OCI-LY7 (cell line): ENCODE data around the gene EEPD1. TPM values are rescaled to one million over a fixed set of nuclear protein-coding genes. Genes with fewer than 3 reads are reported as not detected.
"Not testable (repeated sequence)": the region's sequence is repeated elsewhere in the genome, so short reads cannot be mapped to it uniquely, and the experiment has no call there.

Experiments used
- Bru-seq: library from RNA; stranded (reverse); fragments of 400-500 nt; gene quantifications from one replicate; lab custom pipeline; 2021; lab: Mats Ljungman, UMichigan
- BruChase-seq, 2 experiments: library from RNA; stranded (reverse); fragments of 400-500 nt; gene quantifications; one replicate each; lab custom pipeline; 2021; lab: Mats Ljungman, UMichigan
- BruUV-seq: library from RNA; stranded (reverse); fragments of 400-500 nt; replicated peaks from 2 replicates; lab custom pipeline; 2021; lab: Mats Ljungman, UMichigan
- CTCF ChIA-PET: fragments of 300-600 bp; sonication (Branson Sonifier 250); formaldehyde crosslinking; loops from one replicate; lab custom pipeline; 2022; ENCODE audit warnings: antibody characterized with exemption; ENCODE audit not compliant: unreplicated experiment; lab: Charles Lee
- POLR2A ChIA-PET: fragments of 300-600 bp; sonication (Branson Sonifier 250); formaldehyde crosslinking; loops from one replicate; lab custom pipeline; 2022; ENCODE audit warnings: antibody characterized with exemption; lab: Charles Lee
- DNase-seq: peaks from one replicate; pipeline ENCODE4 v3.0.0-alpha.2; 2015; ENCODE audit warnings: low spot score
- H2AFZ ChIP-seq: fragments of 200-600 bp; sonication (generic), shearing (Covaris generic); 2 replicates; pipeline ENCODE4 v1.6.1; 2014; ENCODE audit warnings: mild to moderate bottlenecking, antibody characterized with exemption, low read length, moderate library complexity
- H3K27ac ChIP-seq: fragments of 200-600 bp; sonication (generic); 2 replicates; pipeline ENCODE4 v1.5.1; 2014; ENCODE audit warnings: mixed run types, low read depth, mild to moderate bottlenecking, moderate library complexity, low read length, inconsistent platforms; ENCODE audit not compliant: poor library complexity, severe bottlenecking
- H3K36me3 ChIP-seq: fragments of 200-600 bp; sonication (generic); 2 replicates; pipeline ENCODE4 v1.6.1; 2014; ENCODE audit warnings: mild to moderate bottlenecking, antibody characterized with exemption, low read length, moderate library complexity, mixed read lengths; ENCODE audit not compliant: insufficient read depth
- H3K4me1 ChIP-seq: fragments of 200-600 bp; sonication (generic); 2 replicates; pipeline ENCODE4 v1.5.1; 2014; ENCODE audit warnings: mild to moderate bottlenecking, low read length; ENCODE audit not compliant: insufficient read depth, poor library complexity, severe bottlenecking
- H3K4me2 ChIP-seq: fragments of 200-600 bp; sonication (generic); 2 replicates; pipeline ENCODE4 v1.6.1; 2014; ENCODE audit warnings: mild to moderate bottlenecking, low read length
- H3K4me3 ChIP-seq: fragments of 200-600 bp; sonication (generic); 2 replicates; pipeline ENCODE4 v1.5.1; 2014; ENCODE audit warnings: mild to moderate bottlenecking, low read depth, low read length; ENCODE audit not compliant: poor library complexity, severe bottlenecking
- H3K79me2 ChIP-seq: fragments of 200-600 bp; sonication (generic); 2 replicates; pipeline ENCODE4 v1.6.1; 2016; ENCODE audit warnings: low read depth, mild to moderate bottlenecking, low read length, moderate library complexity, mixed read lengths; ENCODE audit not compliant: insufficient read depth
- H3K9me2 ChIP-seq: fragments of 200-600 bp; sonication (generic); 2 replicates; pipeline ENCODE4 v1.6.1; 2016; ENCODE audit warnings: mild to moderate bottlenecking, low read length, mixed read lengths; ENCODE audit not compliant: insufficient read depth
- H3K9me3 ChIP-seq: fragments of 200-600 bp; sonication (generic); 2 replicates; pipeline ENCODE4 v1.6.1; 2014; ENCODE audit warnings: mild to moderate bottlenecking, mixed run types, low read length, mixed read lengths
- H4K20me1 ChIP-seq: fragments of 200-600 bp; sonication (generic); 2 replicates; pipeline ENCODE4 v1.6.1; 2014; ENCODE audit warnings: mild to moderate bottlenecking, antibody characterized with exemption, low read length, moderate library complexity, mixed read lengths; ENCODE audit not compliant: insufficient read depth
- EZH2phosphoT487 ChIP-seq: fragments of 200-600 bp; sonication (generic); IDR thresholded peaks from 2 replicates; pipeline ENCODE4 v1.6.1; 2018; ENCODE audit warnings: low read depth, borderline replicate concordance, mild to moderate bottlenecking, mixed run types, antibody characterized with exemption, low read length, moderate library complexity, mixed read lengths
- intact Hi-C: fragments of 100-400 bp; cut with micrococcal nuclease; formaldehyde crosslinking; loops from one replicate; pipeline ENCODE4 v1.10.0; 2022; ENCODE audit not compliant: unreplicated experiment
- long read RNA-seq: library from polyadenylated mRNA; stranded (forward); transcript quantifications from one replicate; pipeline ENCODE4 v2.0.0, GENCODE V29; 2022
- total RNA-seq, 2 experiments: library from RNA; depleted of rRNA in 1 of 2; stranded (reverse); fragments of >200 nt in 1 of 2; shearing (Covaris generic) in 1 of 2; gene quantifications; 2 replicates each; pipeline ENCODE4 v1.2.3, GENCODE V29; 2014 to 2022
- TF ChIP-seq, protein P1 (sequence below): fragments of 200-600 bp; sonication (generic); conservative IDR thresholded peaks from 2 replicates; pipeline ENCODE4 v1.5.1; 2014; ENCODE audit warnings: mild to moderate bottlenecking, antibody characterized with exemption, low read length, moderate library complexity, mixed read lengths

EEPD1 gene
- total RNA-seq (2014; rRNA removed; shearing (Covaris generic)): 1.7 and 5.1 TPM in 2 replicates
- 6.1 and 8.1 TPM in 2 replicates for total RNA-seq (2022)
- percentile 60 among the genes with signal in this experiment for Bru-seq, nascent RNA
- BruChase-seq, experiment 1, labeled RNA remaining after a 6-hour chase: percentile 58 among the genes with signal in this experiment
- percentile 63 among the genes with signal in this experiment for BruChase-seq, experiment 2, labeled RNA remaining after a 2-hour chase
- long read RNA-seq, full-length matches to known transcripts: 18 of 22 reads
- long read RNA-seq, partial matches to known transcripts: 0 of 22 reads
- long read RNA-seq, other reads (novel, unspliced or antisense): 4 of 22 reads

DNA sequence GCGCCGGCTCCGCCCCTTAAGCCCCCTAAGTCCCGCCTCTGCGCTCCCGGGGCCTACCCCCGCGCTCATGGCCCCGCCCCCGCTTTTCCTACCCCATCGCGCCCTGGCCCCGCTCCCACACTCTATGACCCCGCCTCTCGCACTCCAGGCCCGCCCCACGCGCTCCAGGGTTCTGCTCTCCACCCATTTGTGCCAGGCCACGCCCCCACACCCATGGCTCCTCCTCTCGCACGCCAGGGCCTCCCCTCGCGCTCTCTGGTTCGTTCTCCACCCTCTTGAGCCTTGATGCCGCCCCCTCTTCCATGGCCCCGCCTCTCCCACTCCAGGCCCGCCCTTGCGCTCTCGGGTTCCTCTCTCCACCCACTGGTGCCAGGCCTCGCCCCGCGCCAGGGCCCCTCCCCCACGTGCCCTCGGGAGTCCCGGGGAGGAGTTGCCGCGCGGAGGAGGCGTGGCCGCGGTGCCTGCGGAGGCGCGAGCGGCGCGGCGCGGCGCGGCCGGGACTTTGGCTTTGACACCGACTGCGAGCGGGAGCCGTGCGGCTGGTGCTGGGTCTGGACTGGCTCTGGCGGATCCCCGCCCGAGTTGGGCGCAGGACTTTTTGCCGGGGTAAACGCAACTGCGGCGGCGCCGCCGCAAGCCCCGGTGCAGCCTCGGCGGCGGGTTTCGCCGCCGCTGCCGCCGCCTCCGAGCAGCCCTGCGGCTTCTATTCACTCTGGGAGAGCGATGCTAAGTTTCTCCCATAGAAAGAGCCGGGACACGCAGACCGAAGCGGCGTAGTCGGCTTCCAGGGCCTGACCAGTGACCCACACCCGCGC, at the start of gene EEPD1:
EEPD1 (plus strand) TSS at position 499 of the 815 bp plus-strand sequence. CDS start 1,071 bp downstream, outside the sequence.
- DNase-seq: peak; percentile 97
- H3K79me2 ChIP-seq: no peaks in the 10 kb centered on the region
- intact Hi-C loops: loop anchor here (1.0 to 10.0 kb wide), 5 partner anchors 38 to 428 kb away; partner anchors contain the start of gene SEPTIN7
- H4K20me1 ChIP-seq: no peaks in the 10 kb centered on the region
- TF ChIP-seq, protein P1, sequence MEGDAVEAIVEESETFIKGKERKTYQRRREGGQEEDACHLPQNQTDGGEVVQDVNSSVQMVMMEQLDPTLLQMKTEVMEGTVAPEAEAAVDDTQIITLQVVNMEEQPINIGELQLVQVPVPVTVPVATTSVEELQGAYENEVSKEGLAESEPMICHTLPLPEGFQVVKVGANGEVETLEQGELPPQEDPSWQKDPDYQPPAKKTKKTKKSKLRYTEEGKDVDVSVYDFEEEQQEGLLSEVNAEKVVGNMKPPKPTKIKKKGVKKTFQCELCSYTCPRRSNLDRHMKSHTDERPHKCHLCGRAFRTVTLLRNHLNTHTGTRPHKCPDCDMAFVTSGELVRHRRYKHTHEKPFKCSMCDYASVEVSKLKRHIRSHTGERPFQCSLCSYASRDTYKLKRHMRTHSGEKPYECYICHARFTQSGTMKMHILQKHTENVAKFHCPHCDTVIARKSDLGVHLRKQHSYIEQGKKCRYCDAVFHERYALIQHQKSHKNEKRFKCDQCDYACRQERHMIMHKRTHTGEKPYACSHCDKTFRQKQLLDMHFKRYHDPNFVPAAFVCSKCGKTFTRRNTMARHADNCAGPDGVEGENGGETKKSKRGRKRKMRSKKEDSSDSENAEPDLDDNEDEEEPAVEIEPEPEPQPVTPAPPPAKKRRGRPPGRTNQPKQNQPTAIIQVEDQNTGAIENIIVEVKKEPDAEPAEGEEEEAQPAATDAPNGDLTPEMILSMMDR: no peak
- TF ChIP-seq EZH2phosphoT487: no peak
- peak within 1 kb of the TSS; percentile 98 for H3K4me2 ChIP-seq
- H3K4me1 ChIP-seq: peaks cover 25% of the 10 kb centered on the region
- no TSS peak for BruUV-seq
- peak within 1 kb of the TSS; percentile 91; the same call in 1 of the 2 replicates for H2AFZ ChIP-seq
- H3K27ac ChIP-seq: no peak within 1 kb of the TSS
- POLR2A ChIA-PET: no interaction called here
- H3K36me3 ChIP-seq: no peaks in the 10 kb centered on the region
- H3K9me2 ChIP-seq: no peaks in the 10 kb centered on the region
- H3K9me3 ChIP-seq: no peaks in the 10 kb centered on the region
- CTCF ChIA-PET: no interaction called here
- H3K4me3 ChIP-seq: peak within 1 kb of the TSS; percentile 76

DNA sequence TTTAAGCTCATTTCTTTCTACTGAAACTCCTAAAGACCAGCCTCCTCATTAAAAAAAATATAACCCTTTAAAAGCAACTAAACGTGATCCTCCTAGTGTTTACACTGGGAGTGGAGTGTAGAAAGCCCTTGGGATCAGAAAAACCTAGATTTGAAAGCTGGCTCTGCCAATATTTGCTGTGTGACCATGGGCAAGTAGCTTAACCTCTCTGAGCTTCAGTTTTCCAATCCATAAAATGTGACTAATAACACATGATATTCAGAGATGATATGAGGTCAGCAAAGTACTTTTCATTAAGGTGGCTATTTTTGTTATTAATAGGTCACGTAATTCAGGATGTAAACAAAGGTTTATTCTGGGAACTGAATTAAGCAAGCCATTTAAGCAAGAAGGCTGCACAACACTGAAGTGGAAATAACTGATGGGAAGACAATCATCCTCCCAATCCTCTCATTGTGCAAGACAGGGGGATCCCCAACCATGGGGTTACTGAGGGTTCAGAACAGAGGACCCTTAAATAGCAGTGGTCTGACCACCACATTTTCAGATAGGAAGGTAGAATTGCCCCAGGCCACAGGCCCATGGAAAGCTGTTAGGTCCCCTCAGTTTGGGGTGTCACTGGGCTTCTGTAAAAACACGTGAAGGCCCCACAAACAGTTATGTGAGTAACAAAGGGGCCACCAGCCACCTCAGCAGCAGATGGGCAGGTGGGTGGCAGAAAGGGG, 49.1 kb upstream of the EEPD1 start:
- Histone ChIP-seq H3K9me3 (no peaks in the 10 kb centered on the region), H3K36me3 (no peaks in the 10 kb centered on the region), H3K9me2 (no peaks in the 10 kb centered on the region), H3K4me3 (no peak overlapping the region), H3K4me1 (no peaks in the 10 kb centered on the region), H4K20me1 (no peaks in the 10 kb centered on the region), H2AFZ (no peak overlapping the region), H3K4me2 (no peak overlapping the region), H3K79me2 (no peaks in the 10 kb centered on the region), H3K27ac (no peak overlapping the region)
- POLR2A ChIA-PET: interaction anchor here (0.5 kb wide), 1 partner anchor 358 kb away, joined by 3 read pairs; no protein-coding TSS in a partner anchor
- intact Hi-C loops: no loop called here
- TF ChIP-seq, protein P1: no peak
- no peak for TF ChIP-seq EZH2phosphoT487
- CTCF ChIA-PET: no interaction called here
- BruUV-seq: no TSS peak
- no peak for DNase-seq

DNA sequence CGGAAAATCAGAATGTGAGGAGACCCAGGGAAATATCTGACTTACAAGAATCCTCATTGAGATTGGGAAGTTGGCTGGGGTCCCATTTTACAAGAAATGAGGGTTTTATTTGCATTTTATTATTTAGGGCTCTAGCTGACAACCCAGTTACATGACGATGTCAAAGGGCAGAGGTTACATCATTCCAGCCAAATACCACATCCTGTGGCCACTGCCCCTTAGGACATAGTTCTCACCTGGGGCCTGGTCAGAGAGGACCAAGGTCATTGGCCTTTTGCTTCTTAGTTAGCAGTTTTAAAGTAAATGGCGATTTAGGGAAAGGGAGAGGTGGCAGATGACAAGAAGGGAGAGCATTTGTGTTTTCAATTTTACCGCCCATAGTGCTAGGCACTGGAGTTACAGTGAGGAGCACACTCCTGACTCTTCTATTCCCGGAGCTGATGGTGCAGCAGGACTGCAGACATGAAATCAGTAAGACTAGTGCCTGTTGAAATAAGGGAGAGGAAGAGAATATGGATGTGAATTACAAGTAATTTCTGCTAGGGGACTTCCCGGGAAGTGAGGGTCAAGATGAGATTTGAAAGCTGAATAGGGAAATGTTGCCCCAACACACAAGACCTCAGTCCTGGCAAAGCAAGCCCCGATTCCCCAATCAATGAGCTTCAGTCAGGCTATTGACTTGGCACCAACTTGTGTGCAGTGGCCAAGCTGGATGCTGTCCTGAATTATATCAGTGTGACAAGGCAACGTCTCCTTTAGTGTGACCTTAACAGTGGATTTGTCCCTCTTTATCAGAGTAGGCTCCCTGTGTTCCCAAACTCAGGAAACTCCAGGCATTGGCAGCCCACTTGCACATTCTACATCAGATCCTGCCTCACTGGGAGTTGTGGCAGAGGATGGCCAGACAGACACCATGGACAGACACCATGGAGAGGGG, 45.8 kb upstream of the EEPD1 start:
- H3K9me3 ChIP-seq, H3K36me3 ChIP-seq, H3K4me3 ChIP-seq, intact Hi-C loops, H3K27ac ChIP-seq, H4K20me1 ChIP-seq, DNase-seq, H2AFZ ChIP-seq, BruUV-seq, H3K9me2 ChIP-seq, CTCF ChIA-PET, H3K4me1 ChIP-seq, H3K79me2 ChIP-seq, H3K4me2 ChIP-seq: not testable (repeated sequence)
- POLR2A ChIA-PET: interaction anchor here (0.6 kb wide), 1 partner anchor 28 kb away, joined by 3 read pairs; no protein-coding TSS in a partner anchor
